HG03571 (cell line): ENCODE measurements around the gene ATRX.
"Not testable (repeated sequence)": the region's sequence is repeated elsewhere in the genome, so short reads cannot be mapped to it uniquely, and the experiment has no call there.

Experiments
- ATAC-seq: cut with Tn5 transposase; IDR thresholded peaks from one replicate; pipeline ENCODE4 v1.9.1; 2021; ENCODE audit not compliant: unreplicated experiment

Gene ATRX

GRCh38 chrX:77785486-77786364, at the start of gene ATRX:
TSS of gene ATRX (minus strand) at chrX:77786216. CDS start at chrX:77786001, 215 bp downstream.
- peak; percentile 90 for ATAC-seq

- not testable (repeated sequence) for ATAC-seq
Observed at GRCh38 chrX:77831544-77831943, 45.5 kb upstream of the ATRX start.

GRCh38 chrX:77821989-77822388, 36.0 kb upstream of the ATRX start:
- not testable (repeated sequence) for ATAC-seq

GRCh38 chrX:77820091-77820727, 34.2 kb upstream of the ATRX start:
- no peak for ATAC-seq

GRCh38 chrX:77814210-77814609, 28.2 kb upstream of the ATRX start:
- no peak for ATAC-seq

GRCh38 chrX:77802201-77802600, 16.2 kb upstream of the ATRX start:
- no peak for ATAC-seq

GRCh38 chrX:77795124-77795523, 9.1 kb upstream of the ATRX start:
- ATAC-seq, result no peak

- ATAC-seq, result no peak
Observed at GRCh38 chrX:77793946-77794345, 7.9 kb upstream of the ATRX start.

GRCh38 chrX:77788050-77788449, 2.0 kb upstream of the ATRX start:
- no peak for ATAC-seq

GRCh38 chrX:77786365-77786680, 307 bp upstream of the ATRX start:
- ATAC-seq, result peak; percentile 14

- peak; percentile 51 for ATAC-seq
Observed at GRCh38 chrX:77779695-77780094, 6.3 kb downstream of the ATRX start.

GRCh38 chrX:77776659-77777058, 9.4 kb downstream of the ATRX start:
- no peak for ATAC-seq

GRCh38 chrX:77771601-77772000, 14.4 kb downstream of the ATRX start:
- no peak for ATAC-seq

GRCh38 chrX:77768787-77769186, 17.2 kb downstream of the ATRX start:
- ATAC-seq, result no peak

GRCh38 chrX:77766212-77766611, 19.8 kb downstream of the ATRX start:
- not testable (repeated sequence) for ATAC-seq

- no peak for ATAC-seq
Observed at GRCh38 chrX:77755561-77755960, 30.5 kb downstream of the ATRX start.

- ATAC-seq, result not testable (repeated sequence)
Observed at GRCh38 chrX:77753942-77754341, 32.1 kb downstream of the ATRX start.

GRCh38 chrX:77749695-77750094, 36.3 kb downstream of the ATRX start:
- ATAC-seq, result no peak

- no peak for ATAC-seq
Observed at GRCh38 chrX:77743720-77744119, 42.3 kb downstream of the ATRX start.

- ATAC-seq, result no peak
Observed at GRCh38 chrX:77742788-77743476, 43.1 kb downstream of the ATRX start.

GRCh38 chrX:77740376-77740905, 45.6 kb downstream of the ATRX start:
- no peak for ATAC-seq

GRCh38 chrX:77733342-77733741, 52.7 kb downstream of the ATRX start:
- no peak for ATAC-seq
